HepG2 (cell line): ENCODE measurements around the gene MPHOSPH8. TPM values are rescaled to one million over a fixed set of nuclear protein-coding genes. Genes with fewer than 3 reads are reported as not detected.

Experiments used
- CREB1 ChIP-seq, 2 experiments: fragments of 450-650 bp in 1 of 2; IDR thresholded peaks; 2 replicates each; pipeline ENCODE4 v1.6.1; 2016 to 2017; ENCODE audit warnings: control low read depth in 1 of 2, mild to moderate bottlenecking in 1 of 2, missing compliant biosample characterization in 1 of 2, missing genetic modification characterization in 1 of 2
- ELF3 ChIP-seq: IDR thresholded peaks from 2 replicates; pipeline ENCODE4 v1.6.1; 2016; ENCODE audit warnings: missing genetic modification reagents, missing compliant biosample characterization
- ETV5 ChIP-seq: IDR thresholded peaks from 2 replicates; pipeline ENCODE4 v1.6.1; 2018; ENCODE audit warnings: missing biosample characterization, missing genetic modification reagents, inconsistent platforms, borderline replicate concordance
- GABPB1 ChIP-seq: IDR thresholded peaks from 2 replicates; pipeline ENCODE4 v1.6.1; 2016; ENCODE audit warnings: mild to moderate bottlenecking, missing genetic modification reagents, moderate library complexity, missing compliant biosample characterization
- GATA4 ChIP-seq: sonication (generic); IDR thresholded peaks from 2 replicates; pipeline ENCODE4 v1.6.1; 2016; ENCODE audit warnings: antibody characterized with exemption, low read depth, borderline replicate concordance
- HMG20B ChIP-seq: conservative IDR thresholded peaks from 2 replicates; pipeline ENCODE4 v1.6.1; 2016; ENCODE audit warnings: missing genetic modification reagents, missing compliant biosample characterization
- KDM3A ChIP-seq: IDR thresholded peaks from 2 replicates; pipeline ENCODE4 v1.6.1; 2018; ENCODE audit warnings: low read depth, missing compliant biosample characterization
- MAFK ChIP-seq, 2 experiments: IDR thresholded peaks in 1 of 2; conservative IDR thresholded peaks in 1 of 2; 2 replicates each; pipeline ENCODE4 v1.6.1; 2011; ENCODE audit warnings: improper control_type of control experiment in 2 of 2, low read length in 2 of 2
- MYPOP ChIP-seq: sonication (generic); formaldehyde crosslinking; IDR thresholded peaks from 2 replicates; pipeline ENCODE4 v1.8.1; 2023; ENCODE audit warnings: mild to moderate bottlenecking, moderate library complexity, missing genetic modification reagents
- ONECUT2 ChIP-seq: sonication (generic); formaldehyde crosslinking; IDR thresholded peaks from 2 replicates; pipeline ENCODE4 v1.4.0; 2020; ENCODE audit warnings: missing genetic modification reagents
- PHF21A ChIP-seq: sonication (generic); formaldehyde crosslinking; IDR thresholded peaks from 2 replicates; pipeline ENCODE4 v1.5.0; 2020; ENCODE audit warnings: mild to moderate bottlenecking, missing genetic modification reagents
- SKI ChIP-seq: fragments of 450-650 bp; IDR thresholded peaks from one replicate; pipeline ENCODE4 v1.6.1; 2018; ENCODE audit warnings: mild to moderate bottlenecking; ENCODE audit not compliant: partially characterized antibody
- SMAD1 ChIP-seq: sonication (generic); formaldehyde crosslinking; IDR thresholded peaks from 2 replicates; pipeline ENCODE4 v1.4.0; 2020; ENCODE audit warnings: missing genetic modification reagents, low read depth, mild to moderate bottlenecking, borderline replicate concordance
- XRCC5 ChIP-seq: fragments of 200-400 bp; formaldehyde crosslinking; optimal IDR thresholded peaks from 2 replicates; pipeline ENCODE3; 2017; ENCODE audit warnings: mild to moderate bottlenecking, low read length
- ZKSCAN1 ChIP-seq: fragments of 150-350 bp; IDR thresholded peaks from 2 replicates; pipeline ENCODE4 v1.6.1; 2014; ENCODE audit warnings: low read length
- ZKSCAN8 ChIP-seq: IDR thresholded peaks from 2 replicates; pipeline ENCODE4 v1.6.1; 2016; ENCODE audit warnings: borderline replicate concordance, missing genetic modification reagents, missing compliant biosample characterization
- ZNF264 ChIP-seq: sonication (generic); formaldehyde crosslinking; IDR thresholded peaks from 2 replicates; pipeline ENCODE4 v1.4.0; 2020; ENCODE audit warnings: missing genetic modification reagents
- ZNF556 ChIP-seq: sonication (generic); formaldehyde crosslinking; IDR thresholded peaks from 2 replicates; pipeline ENCODE4 v1.4.0; 2020; ENCODE audit warnings: mild to moderate bottlenecking, missing genetic modification reagents, borderline replicate concordance
- ZNF720 ChIP-seq: sonication (generic); formaldehyde crosslinking; IDR thresholded peaks from 2 replicates; pipeline ENCODE4 v1.4.0; 2020; ENCODE audit warnings: missing genetic modification reagents
- ZNF781 ChIP-seq: sonication (generic); formaldehyde crosslinking; IDR thresholded peaks from 2 replicates; pipeline ENCODE4 v1.5.1; 2020; ENCODE audit warnings: borderline replicate concordance, mild to moderate bottlenecking, missing genetic modification reagents; ENCODE audit errors: not compliant biosample characterization
- polyA plus RNA-seq, 8 experiments: library from polyadenylated mRNA; depleted of rRNA in 3 of 8; stranded (reverse) in 7 of 8; unstranded in 1 of 8; fragments of >200 nt; fragmentation: Illumina TruSeq in 4 of 8; extraction: Trizol in 4 of 8; gene quantifications; 2 replicates each; pipeline versions ENCODE4 v1.2.1 to v1.2.3, GENCODE V29; 2011 to 2016; ENCODE audit warnings: low read depth in 4 of 8, missing spikeins in 1 of 8, mixed read lengths in 1 of 8; ENCODE audit not compliant: insufficient read depth in 1 of 8
- total RNA-seq, 5 experiments: library from RNA; depleted of rRNA; stranded (reverse); fragments of >200 nt; fragmentation: Illumina TruSeq; extraction: Trizol; gene quantifications; 2 replicates each; pipeline ENCODE4 v1.2.3, GENCODE V29; 2016; ENCODE audit warnings: low read depth in 1 of 5
- TF ChIP-seq, protein P1 (sequence below): sonication (generic); formaldehyde crosslinking; IDR thresholded peaks from 2 replicates; pipeline ENCODE4 v1.4.0; 2020; ENCODE audit warnings: missing genetic modification reagents, borderline replicate concordance
- TF ChIP-seq, protein P2 (sequence below): sonication (generic); formaldehyde crosslinking; conservative IDR thresholded peaks from 2 replicates; pipeline ENCODE4 v1.4.0; 2020; ENCODE audit warnings: missing genetic modification reagents
- TF ChIP-seq, protein P3 (sequence below): sonication (generic); formaldehyde crosslinking; IDR thresholded peaks from 2 replicates; pipeline ENCODE4 v1.4.0; 2020; ENCODE audit warnings: missing genetic modification reagents

MPHOSPH8 gene
- total and polyA plus RNA-seq, 2 of the 13 experiments (the other 11 are each of a cell fraction or from before 2014, with no cell fraction given), result 17.3 to 20.9 TPM

- TF ChIP-seq, protein P1, sequence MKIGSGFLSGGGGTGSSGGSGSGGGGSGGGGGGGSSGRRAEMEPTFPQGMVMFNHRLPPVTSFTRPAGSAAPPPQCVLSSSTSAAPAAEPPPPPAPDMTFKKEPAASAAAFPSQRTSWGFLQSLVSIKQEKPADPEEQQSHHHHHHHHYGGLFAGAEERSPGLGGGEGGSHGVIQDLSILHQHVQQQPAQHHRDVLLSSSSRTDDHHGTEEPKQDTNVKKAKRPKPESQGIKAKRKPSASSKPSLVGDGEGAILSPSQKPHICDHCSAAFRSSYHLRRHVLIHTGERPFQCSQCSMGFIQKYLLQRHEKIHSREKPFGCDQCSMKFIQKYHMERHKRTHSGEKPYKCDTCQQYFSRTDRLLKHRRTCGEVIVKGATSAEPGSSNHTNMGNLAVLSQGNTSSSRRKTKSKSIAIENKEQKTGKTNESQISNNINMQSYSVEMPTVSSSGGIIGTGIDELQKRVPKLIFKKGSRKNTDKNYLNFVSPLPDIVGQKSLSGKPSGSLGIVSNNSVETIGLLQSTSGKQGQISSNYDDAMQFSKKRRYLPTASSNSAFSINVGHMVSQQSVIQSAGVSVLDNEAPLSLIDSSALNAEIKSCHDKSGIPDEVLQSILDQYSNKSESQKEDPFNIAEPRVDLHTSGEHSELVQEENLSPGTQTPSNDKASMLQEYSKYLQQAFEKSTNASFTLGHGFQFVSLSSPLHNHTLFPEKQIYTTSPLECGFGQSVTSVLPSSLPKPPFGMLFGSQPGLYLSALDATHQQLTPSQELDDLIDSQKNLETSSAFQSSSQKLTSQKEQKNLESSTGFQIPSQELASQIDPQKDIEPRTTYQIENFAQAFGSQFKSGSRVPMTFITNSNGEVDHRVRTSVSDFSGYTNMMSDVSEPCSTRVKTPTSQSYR (CRISPR knock-in tag), result peak; percentile 43; the same call in 1 of the 2 replicates
- TF ChIP-seq ZNF720 (CRISPR knock-in tag) (no peak), CREB1 (IDR thresholded peaks at IDR 0.05) (0 out of 2 replicates have a peak, but pooled peaks have one; percentile 39), CREB1 (CRISPR knock-in tag; IDR thresholded peaks at IDR 0.05) (peak; percentile 60), ZNF781 (CRISPR knock-in tag) (peak; percentile 61), GATA4 (peak; percentile 55; the same call in 1 of the 2 replicates), MAFK (conservative IDR thresholded peaks at IDR 0.05 in 1 of 2, IDR thresholded peaks at IDR 0.05 in 1 of 2; ENCODE audit: low read length in 2 of 2) (peak; percentile 30 to 38; a peak in 2 of 4 replicates), ZKSCAN8 (CRISPR knock-in tag) (peak; percentile 21; the same call in 1 of the 2 replicates), ONECUT2 (peak; percentile 46; the same call in 1 of the 2 replicates), PHF21A (CRISPR knock-in tag) (peak; percentile 69), KDM3A (peak; percentile 95), ZNF264 (CRISPR knock-in tag) (peak; percentile 75), XRCC5 (peak; percentile 33), ZKSCAN1 (peak; percentile 15; the same call in 1 of the 2 replicates), MYPOP (0 out of 2 replicates have a peak, but pooled peaks have one; percentile 49), ETV5 (CRISPR knock-in tag) (peak; percentile 91), HMG20B (CRISPR knock-in tag) (0 out of 2 replicates have a peak, but pooled peaks have one; percentile 61), SKI (peak; percentile 76), ELF3 (CRISPR knock-in tag) (peak; percentile 92), SMAD1 (CRISPR knock-in tag) (no peak), GABPB1 (CRISPR knock-in tag) (peak; percentile 56), ZNF556 (CRISPR knock-in tag) (peak; percentile 85; the same call in 1 of the 2 replicates)
- TF ChIP-seq, protein P2, sequence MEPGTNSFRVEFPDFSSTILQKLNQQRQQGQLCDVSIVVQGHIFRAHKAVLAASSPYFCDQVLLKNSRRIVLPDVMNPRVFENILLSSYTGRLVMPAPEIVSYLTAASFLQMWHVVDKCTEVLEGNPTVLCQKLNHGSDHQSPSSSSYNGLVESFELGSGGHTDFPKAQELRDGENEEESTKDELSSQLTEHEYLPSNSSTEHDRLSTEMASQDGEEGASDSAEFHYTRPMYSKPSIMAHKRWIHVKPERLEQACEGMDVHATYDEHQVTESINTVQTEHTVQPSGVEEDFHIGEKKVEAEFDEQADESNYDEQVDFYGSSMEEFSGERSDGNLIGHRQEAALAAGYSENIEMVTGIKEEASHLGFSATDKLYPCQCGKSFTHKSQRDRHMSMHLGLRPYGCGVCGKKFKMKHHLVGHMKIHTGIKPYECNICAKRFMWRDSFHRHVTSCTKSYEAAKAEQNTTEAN, result peak; percentile 62; the same call in 1 of the 2 replicates
- TF ChIP-seq, protein P3, sequence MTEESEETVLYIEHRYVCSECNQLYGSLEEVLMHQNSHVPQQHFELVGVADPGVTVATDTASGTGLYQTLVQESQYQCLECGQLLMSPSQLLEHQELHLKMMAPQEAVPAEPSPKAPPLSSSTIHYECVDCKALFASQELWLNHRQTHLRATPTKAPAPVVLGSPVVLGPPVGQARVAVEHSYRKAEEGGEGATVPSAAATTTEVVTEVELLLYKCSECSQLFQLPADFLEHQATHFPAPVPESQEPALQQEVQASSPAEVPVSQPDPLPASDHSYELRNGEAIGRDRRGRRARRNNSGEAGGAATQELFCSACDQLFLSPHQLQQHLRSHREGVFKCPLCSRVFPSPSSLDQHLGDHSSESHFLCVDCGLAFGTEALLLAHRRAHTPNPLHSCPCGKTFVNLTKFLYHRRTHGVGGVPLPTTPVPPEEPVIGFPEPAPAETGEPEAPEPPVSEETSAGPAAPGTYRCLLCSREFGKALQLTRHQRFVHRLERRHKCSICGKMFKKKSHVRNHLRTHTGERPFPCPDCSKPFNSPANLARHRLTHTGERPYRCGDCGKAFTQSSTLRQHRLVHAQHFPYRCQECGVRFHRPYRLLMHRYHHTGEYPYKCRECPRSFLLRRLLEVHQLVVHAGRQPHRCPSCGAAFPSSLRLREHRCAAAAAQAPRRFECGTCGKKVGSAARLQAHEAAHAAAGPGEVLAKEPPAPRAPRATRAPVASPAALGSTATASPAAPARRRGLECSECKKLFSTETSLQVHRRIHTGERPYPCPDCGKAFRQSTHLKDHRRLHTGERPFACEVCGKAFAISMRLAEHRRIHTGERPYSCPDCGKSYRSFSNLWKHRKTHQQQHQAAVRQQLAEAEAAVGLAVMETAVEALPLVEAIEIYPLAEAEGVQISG, result peak; percentile 72
Observed at GRCh38 chr13:19596960-19597361, 36.5 kb upstream of the MPHOSPH8 start (continued).
